Measurements from ENCODE around the gene MPEG1.

Gene MPEG1

GRCh38 chr11:59186130-59186594, 26.6 kb downstream of the MPEG1 start:
- DNase-seq: no peak

DNA sequence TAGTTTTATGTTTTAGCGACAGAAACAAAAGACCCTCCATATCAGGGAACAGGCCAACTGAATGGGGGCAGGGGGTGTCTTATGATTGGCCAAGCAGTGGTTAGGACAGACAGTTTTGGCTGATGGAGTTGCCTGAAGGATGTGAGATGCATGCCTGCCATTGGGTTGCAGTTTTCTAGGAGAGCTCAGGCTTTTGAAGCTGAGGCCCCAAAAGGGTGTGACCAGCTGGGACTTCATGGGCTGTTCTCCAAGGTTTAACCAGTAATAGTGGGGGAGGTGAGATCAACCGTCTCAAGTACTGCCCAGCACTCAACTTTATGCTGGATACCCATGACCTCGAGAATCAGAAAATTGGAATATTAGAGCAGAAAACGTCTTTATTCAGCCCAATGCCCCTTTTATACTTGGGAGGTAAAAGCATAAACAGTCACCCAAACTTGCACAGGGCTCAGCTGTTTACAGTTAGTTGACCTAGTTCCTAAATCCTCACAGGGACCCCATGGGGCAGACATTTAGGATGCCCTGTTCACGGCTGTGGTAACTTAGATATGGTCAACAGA, 27.3 kb downstream of the MPEG1 start:
- DNase-seq: no peak

GRCh38 chr11:59184691-59185339, 27.9 kb downstream of the MPEG1 start:
- DNase-seq: no peak

DNA sequence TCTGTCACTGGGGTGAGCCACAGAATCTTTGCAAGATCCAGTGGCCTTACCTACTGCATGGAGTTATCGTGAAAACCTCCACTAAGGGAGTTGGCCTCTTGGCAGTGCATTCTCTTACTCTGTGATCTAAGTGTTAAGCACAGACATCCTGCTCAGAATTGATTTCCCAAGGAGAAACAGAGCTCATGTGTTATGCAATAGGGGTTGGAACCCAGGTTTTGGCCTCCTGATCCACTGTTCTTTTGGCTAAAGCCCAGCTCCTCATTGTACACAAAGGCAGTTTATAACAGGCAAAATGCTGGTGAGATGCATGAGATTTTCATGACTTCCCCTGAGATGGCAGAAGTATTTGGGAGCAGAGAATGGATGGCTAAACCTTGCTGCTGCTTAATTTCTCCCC, 29.0 kb downstream of the MPEG1 start:
- DNase-seq: no peak

GRCh38 chr11:59182457-59183151, 30.1 kb downstream of the MPEG1 start:
- DNase-seq: no peak

DNA sequence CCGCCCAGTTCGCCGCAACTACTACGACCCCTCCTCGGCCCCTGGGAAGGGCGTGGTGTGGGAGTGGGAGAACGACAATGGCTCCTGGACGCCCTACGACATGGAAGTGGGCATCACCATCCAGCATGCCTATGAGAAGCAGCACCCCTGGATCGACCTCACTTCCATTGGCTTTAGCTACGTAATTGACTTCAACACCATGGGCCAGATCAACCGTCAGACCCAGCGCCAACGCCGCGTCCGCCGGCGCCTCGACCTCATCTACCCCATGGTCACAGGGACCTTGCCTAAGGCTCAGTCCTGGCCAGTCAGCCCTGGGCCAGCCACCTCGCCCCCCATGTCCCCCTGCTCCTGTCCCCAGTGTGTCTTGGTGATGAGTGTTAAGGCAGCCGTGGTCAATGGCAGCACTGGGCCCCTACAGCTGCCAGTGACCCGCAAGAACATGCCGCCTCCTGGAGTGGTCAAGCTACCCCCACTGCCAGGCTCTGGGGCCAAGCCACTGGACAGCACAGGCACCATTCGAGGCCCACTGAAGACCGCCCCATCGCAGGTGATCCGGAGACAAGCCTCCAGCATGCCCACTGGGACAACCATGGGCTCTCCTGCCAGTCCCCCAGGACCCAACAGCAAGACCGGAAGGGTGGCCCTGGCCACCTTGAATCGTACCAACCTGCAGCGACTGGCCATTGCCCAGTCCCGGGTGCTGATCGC, 30.8 kb downstream of the MPEG1 start:
- DNase-seq: no peak

GRCh38 chr11:59180907-59181306, 31.8 kb downstream of the MPEG1 start:
- DNase-seq: no peak

DNA sequence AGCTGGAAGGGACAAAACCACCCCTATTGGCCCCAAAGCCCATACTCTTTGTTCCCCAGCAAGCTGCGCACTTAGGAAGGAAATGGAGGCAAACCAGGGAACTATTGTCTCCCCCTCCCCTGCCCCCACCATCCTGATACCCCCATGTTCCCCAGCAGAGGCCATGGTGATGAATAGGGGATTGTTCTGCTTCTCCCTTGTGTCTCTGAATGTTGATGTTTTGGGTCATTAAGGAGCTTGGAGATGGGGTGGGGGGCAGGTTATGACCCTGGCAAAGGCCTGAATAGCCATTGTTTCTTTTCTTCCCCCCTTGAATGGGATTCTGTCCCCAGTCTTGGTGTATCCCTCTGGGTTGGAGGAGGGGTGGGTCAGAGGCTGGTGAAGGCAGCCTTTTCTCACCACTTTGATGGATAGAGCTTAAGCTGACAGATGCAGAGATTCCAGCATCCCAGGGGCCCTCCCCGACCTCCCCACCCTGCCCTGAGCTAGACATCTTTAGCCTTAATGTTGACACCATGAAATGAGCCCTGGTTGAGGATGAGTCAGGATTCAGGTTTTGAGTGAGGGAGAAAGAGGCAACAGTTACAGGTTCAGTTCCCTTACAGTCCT, 32.5 kb downstream of the MPEG1 start:
- DNase-seq: no peak

DNA sequence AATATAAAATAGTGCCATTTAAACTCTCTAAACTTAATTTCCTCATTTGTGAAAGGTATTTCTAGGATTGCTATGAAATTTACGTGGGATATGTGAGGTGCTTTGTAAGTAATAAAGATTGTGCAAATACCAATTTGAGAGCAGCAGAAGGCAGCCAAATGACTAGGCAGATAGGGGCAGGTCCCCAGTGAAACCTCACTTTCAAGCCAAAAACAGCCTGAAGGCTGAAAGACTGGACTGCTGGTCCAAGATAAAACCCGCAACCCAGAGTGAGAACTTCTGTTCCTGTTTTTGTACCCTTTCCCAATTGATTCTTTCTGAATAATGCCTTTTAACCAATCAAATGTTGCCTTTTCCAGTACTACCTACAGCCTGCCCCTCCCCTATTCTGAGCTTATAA, 33.6 kb downstream of the MPEG1 start:
- no peak for DNase-seq

DNA sequence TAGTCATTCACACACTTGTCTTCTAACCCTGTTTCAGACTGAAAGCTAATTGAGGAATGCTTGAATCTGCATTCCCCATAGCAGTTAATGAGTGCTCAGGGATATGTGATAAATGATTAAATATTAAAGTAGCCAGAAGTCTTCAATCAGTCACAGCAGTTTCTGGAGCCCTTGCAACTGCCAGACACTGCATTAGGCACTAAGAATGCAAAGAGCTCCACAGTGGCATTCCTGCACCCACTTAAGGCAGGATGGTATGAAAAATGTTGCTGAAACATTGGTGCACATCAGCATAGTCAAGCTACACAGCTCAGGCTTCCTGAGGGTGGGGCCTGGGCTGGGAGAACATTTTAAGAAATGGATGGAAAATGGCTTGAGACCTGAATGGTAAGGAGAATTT, 34.3 kb downstream of the MPEG1 start:
- DNase-seq: no peak

DNA sequence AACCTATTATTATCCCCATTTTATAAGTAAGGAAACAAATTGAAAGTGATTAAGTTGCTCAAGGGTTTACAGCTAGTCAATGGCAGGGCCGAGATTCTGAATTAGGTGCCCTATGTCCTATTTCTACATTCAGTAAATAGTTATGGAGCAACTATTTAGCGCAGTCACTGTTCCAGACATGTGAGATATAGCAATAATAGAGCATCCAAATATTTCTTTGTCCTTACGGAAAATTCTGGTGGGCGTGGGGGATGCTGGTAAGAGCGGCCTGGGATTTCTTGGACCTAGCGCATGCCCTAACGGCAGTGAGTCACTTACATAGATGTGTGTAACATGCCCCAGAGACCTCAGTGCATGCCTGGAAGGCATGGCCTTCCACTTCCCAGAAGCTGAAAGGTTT, 36.4 kb downstream of the MPEG1 start:
- DNase-seq: no peak

GRCh38 chr11:59175091-59175501, 37.6 kb downstream of the MPEG1 start:
- no peak for DNase-seq

GRCh38 chr11:59174664-59175033, 38.1 kb downstream of the MPEG1 start:
- DNase-seq: no peak

DNA sequence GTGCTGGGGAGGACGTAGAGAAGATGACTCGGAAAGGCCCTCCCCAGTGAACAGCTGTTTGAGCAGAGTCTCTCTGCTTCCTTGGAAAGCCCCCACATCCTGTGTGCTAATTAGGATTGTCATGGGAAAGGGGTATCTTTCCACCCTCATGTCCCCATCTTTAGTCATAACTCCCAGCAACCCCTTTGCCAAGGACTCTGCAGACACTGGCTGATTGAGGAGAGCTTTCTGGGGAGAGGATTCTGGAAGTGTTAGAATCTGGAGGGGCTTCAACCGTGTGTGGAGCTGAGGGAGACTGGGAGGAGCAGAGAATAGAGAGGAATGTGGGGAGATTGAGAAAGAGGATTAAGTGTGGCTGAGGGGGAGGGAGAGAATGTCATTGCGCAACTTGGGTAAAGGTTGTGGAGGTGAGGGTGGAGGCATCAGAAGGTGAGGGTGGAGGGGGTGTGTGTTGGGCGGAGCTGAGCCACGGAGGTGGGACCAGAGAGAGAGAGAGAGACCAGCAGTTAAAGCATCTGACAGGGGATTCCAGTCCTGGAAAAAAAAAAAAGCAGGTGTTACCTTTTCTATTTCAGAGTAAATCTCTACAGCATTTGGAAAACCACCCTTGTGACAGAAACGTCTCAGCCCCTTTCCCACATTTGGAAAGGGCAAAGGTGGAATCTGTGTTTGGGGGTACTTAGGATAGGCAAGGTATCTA, 38.6 kb downstream of the MPEG1 start:
- DNase-seq: no peak

GRCh38 chr11:59173080-59173963, 39.4 kb downstream of the MPEG1 start:
- no peak for DNase-seq

DNA sequence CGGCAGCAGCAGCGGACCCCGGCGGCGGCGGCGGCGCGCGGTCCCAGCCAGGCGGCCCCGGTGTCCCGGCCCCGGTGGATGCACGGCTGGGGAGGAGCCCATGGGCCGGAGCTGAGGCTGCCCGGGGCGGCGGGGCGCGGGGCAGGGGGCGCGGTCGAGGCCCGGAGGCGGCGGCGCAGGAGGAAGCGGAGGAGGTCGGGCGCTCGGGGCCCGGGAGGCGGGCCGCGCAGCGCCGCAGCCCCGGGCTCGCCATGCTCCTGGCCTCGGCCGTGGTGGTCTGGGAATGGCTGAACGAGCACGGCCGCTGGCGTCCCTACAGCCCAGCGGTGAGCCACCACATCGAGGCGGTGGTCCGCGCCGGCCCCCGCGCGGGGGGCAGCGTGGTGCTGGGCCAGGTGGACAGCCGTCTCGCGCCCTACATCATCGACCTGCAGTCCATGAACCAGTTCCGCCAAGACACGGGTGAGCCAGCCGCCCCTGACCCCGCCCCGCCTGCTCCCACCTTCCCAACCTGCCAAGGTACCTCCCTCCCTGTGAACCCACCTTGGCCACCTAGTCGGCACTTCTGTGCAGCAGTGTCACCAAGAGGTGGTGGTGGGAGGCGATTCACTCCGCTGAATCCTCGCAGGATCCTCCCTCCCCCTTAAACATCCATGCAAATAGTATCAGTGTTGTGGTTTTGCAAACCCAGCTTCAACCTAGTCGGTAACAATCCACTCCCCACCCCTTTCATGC, 40.2 kb downstream of the MPEG1 start:
- no peak for DNase-seq

DNA sequence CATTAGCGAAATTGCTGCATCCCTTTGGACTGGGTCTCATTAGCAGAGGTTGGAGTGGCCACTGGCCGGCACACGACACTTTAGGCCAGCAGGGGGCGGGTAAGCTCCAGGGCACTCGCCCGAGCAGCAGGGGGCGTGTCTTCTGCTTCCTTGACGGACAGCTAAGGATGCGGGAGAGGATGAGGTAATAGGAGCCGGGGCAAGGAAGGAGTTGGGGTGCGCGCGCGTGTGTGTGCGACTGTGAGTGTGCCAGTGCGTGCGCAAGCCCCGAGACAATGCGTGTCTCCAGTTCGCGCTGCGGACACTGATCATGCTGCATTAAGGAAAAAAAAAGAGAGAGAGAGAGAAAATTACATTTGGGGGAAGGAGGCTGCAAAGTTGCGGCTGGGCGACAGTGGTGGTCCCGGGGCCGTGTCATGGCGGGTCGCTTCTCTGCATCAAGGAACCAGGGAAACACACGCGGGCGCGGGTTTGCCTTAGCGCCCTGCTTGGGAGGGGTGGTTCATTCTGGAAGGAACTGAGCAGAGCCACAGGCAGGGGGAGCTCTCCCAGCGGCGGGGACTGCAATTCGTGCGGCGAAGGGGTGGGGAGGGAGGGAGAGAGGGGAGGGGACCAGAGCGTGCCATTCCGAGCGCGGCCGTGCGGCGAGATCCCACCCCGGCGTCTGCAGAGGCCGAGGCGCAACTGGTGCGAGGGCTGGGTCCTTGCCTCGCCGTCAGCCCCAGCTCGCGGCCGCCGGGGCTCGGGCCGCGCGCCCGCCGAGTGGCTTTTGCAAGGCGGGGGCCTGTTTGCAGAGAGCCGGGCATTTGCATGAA, 41.0 kb downstream of the MPEG1 start, which contains the start of gene DTX4:
Gene DTX4 (plus strand): TSS at position 625 of the 815 bp plus-strand sequence. CDS start 464 bp downstream, outside the sequence.
- peak; percentile 86 for DNase-seq

DNA sequence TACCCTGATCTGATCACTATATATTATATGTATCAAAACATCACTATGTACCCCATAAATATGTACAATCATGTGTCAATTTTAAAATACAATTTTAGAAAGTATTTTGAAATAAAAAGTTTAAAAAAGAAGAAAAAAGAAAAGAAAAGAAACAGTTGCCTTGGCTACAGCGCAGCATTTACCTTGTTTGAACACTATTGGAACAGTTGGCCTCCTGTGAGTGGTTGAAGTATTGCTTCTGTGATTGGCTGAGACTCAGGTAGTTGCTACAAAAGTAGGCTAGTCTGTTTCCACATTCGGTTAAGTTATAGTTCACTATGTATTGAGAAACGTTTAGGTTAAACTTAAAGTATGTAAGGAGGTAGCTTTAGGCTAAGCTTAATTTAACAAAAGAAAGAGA, 48.7 kb downstream of the MPEG1 start:
- no peak for DNase-seq
